Measurements from ENCODE around the gene PLS3.

Gene PLS3

GRCh38 chrX:115696939-115697338 is 136.0 kb downstream of the PLS3 start:
- no peak for DNase-seq

- DNase-seq = no peak
These were observed 136.8 kb downstream of the PLS3 start for GRCh38 chrX:115697806-115698205.

Data from cerebellar nuclear complex (tissue), 1 donor.